Stomach (tissue), 4 donors: ENCODE measurements around the gene MTREX.

Source experiments
- EP300 ChIP-seq: sonication (generic); formaldehyde crosslinking; IDR thresholded peaks from one replicate; pipeline ENCODE4 v1.6.1; 2017; ENCODE audit warnings: antibody characterized with exemption
- POLR2A ChIP-seq, 4 donors: fragments of 450-650 bp; IDR thresholded peaks; one replicate each; pipeline ENCODE4 v1.6.1; 2016; ENCODE audit warnings: antibody characterized with exemption in 4 of 4, control low read depth in 2 of 4, mild to moderate bottlenecking in 1 of 4, moderate library complexity in 1 of 4
- POLR2AphosphoS5 ChIP-seq, 3 donors: sonication (generic); formaldehyde crosslinking; IDR thresholded peaks; one replicate each; pipeline ENCODE4 v1.6.1; 2016; ENCODE audit warnings: antibody characterized with exemption in 3 of 3
- TF ChIP-seq, protein P1 (sequence below), 7 experiments: fragments of 450-650 bp in 4 of 7; fragments of 200-600 bp in 3 of 7; sonication (generic) in 3 of 7; IDR thresholded peaks; one replicate each; pipeline ENCODE4 v1.5.1; 2016 to 2019; ENCODE audit warnings: antibody characterized with exemption in 7 of 7, control low read depth in 2 of 7, mild to moderate bottlenecking in 1 of 7

GRCh38 chr5:55319491-55319890 lies 11.7 kb downstream of the MTREX start:
- TF ChIP-seq, protein P1, sequence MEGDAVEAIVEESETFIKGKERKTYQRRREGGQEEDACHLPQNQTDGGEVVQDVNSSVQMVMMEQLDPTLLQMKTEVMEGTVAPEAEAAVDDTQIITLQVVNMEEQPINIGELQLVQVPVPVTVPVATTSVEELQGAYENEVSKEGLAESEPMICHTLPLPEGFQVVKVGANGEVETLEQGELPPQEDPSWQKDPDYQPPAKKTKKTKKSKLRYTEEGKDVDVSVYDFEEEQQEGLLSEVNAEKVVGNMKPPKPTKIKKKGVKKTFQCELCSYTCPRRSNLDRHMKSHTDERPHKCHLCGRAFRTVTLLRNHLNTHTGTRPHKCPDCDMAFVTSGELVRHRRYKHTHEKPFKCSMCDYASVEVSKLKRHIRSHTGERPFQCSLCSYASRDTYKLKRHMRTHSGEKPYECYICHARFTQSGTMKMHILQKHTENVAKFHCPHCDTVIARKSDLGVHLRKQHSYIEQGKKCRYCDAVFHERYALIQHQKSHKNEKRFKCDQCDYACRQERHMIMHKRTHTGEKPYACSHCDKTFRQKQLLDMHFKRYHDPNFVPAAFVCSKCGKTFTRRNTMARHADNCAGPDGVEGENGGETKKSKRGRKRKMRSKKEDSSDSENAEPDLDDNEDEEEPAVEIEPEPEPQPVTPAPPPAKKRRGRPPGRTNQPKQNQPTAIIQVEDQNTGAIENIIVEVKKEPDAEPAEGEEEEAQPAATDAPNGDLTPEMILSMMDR (IDR thresholded peaks at IDR 0.05): no peak
- TF ChIP-seq EP300 (no peak), POLR2A (IDR thresholded peaks at IDR 0.05) (no peak), POLR2AphosphoS5 (IDR thresholded peaks at IDR 0.05) (no peak)
